NT2/D1 (cell line): ENCODE results near the gene MBNL1.

Experiments used
- YY1 ChIP-seq: IDR thresholded peaks from 2 replicates; pipeline ENCODE4 v1.6.1; 2011; ENCODE audit not compliant: insufficient read length, insufficient read depth
- ZNF274 ChIP-seq: IDR thresholded peaks from 2 replicates; pipeline ENCODE4 v1.6.1; 2011; ENCODE audit warnings: mild to moderate bottlenecking, low read depth, low read length

- TF ChIP-seq YY1 (no peak), ZNF274 (no peak)
These were observed 132.2 kb downstream of the MBNL1 start for GRCh38 chr3:152400887-152401286.
